Hypothalamus (tissue), 51 donors: ENCODE results near the gene PRKCA.

Experiments used
- DNase-seq, 51 donors: peaks; one replicate each; lab custom pipeline; 2025; lab: John Stamatoyannopoulos, UW

The PRKCA gene

DNA sequence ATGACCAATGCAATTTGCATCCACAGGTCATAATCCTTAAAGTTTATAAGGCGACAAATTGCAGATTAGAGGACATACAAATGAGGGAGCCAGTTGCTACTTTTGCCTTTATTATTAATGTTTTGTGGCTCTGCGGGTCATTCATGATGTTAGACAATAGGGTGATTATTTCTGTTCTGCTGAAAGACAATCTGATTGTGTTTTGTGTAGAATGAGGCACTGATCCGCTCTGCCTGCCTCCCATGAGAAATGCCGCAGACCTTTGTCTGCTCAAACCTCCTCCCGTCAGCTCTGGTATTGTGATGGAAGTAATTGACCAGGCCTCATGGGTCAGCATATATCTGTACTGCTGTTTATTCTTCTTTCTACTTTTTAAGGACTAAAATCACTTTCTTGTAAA is 224.9 kb downstream of the PRKCA start:
- DNase-seq, result peak in 27 of 51 donors; percentile 16 to 82 (median 47)

- peak in 3 of 51 donors; percentile 26 to 40 (median 31) for DNase-seq
Observed at GRCh38 chr17:66531851-66532295, 229.5 kb downstream of the PRKCA start.

DNA sequence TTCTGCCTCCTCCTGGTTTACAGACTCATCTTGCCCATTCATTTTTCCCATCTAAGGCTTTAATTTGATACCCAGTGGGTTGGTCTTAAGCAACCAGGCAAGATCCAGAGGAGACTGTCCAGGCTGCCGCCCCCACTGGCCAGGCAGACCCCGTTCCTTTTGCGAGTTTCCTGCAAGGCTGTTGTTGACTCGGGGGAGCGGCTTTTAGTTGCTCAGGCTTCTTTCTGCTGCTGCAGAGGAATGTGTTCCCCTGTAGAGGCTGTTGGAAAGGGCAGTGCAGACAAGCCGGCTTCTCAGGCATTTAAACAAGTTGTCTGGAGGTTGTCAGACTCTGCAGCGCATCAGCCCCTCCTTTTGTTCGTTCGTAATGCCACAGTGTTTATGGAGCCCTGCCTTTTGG is 231.2 kb downstream of the PRKCA start:
- peak in 27 of 51 donors; percentile 12 to 74 (median 48) for DNase-seq

DNA sequence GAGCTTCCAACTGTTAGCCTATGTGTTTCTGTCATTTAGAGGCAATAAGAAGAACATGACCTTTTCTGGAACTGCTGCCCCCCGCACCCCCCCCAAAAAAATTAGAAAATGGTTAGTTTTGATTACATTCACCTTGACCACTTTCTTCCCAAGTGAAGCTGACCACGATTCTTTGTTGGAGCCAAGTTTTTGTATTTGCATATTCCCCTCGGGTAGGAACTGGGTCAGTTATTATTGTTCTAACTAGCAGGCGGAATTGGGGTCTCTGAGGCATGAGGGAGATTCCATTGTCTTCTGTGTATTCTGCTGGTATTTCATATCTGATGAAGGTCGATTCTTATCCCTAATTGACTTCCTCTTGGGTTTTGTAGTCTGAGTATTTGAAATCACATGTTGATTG is 231.6 kb downstream of the PRKCA start:
- no peak for DNase-seq

DNA sequence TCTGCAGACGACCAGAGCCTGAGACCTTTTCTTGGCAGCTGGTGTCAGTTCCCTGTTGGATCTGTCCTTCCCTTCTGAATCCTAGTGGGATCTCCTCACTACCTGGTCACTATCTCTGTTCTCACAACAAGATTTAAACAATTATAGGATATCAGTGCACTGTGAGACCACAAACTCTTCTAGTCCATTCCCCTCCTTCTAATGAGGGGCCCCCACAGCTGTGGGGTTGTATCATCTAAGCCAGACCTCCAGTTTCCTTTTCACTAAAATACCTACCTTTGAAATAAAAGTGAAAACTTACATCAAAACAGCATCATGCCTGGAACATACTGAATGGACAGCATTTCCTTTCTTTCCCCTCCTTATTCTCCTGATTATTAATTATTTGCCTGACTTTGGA is 233.2 kb downstream of the PRKCA start:
- no peak for DNase-seq

GRCh38 chr17:66537502-66537901 is 235.1 kb downstream of the PRKCA start:
- no peak for DNase-seq

DNA sequence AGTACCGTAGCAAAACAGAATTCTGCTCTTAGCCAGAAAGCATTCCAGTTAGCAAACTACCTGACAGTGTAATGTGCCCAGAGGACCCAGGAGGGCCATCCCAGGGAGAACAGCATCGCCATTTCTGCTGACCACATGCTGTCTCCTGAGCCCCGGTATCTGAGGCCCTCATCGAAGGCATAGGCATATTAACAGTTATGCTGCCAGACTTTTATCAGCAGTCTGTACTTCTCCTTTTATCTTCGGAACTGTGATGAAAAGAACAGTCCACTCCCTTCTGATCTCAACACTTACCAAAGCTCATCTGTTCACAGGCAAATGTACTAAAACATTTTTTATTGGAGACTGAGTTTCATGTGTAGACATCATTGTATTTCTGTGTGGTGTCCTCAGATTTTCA is 236.4 kb downstream of the PRKCA start:
- no peak for DNase-seq

GRCh38 chr17:66540131-66540781 is 237.8 kb downstream of the PRKCA start:
- peak in 50 of 51 donors; percentile 54 to 96 (median 82) for DNase-seq

- peak in 10 of 51 donors; percentile 14 to 59 (median 22) for DNase-seq
Observed at GRCh38 chr17:66541461-66542128, 239.2 kb downstream of the PRKCA start.

GRCh38 chr17:66542129-66542966 is 239.9 kb downstream of the PRKCA start:
- DNase-seq, result no peak

DNA sequence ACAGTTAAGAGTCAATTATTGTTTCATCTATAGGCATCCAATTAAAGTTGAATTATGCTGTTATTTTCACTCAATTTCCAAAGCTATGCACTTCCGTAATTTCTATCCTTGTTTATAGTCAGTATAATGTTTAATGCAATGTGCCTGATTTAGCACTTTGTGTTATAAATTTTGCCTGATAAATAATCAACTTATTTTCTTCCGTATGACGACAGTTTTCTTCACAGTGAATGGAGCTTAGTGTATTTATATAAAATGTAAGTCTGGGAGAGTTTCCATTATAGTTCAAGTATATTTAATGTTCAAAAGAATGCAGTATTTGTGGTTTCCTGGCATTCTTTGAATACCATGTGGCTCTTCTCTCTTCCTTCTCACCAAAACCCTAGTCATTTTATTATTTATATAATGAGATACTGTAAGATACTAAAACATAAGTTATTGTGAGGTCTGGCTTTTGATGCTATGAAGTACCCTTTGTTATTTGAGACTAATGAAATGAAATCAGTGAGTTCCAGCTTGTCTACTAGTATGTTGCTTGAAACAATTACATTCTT is 240.6 kb downstream of the PRKCA start:
- no peak for DNase-seq

GRCh38 chr17:66543526-66543925 is 241.1 kb downstream of the PRKCA start:
- DNase-seq, result no peak

GRCh38 chr17:66545918-66546317 is 243.5 kb downstream of the PRKCA start:
- DNase-seq, result no peak

DNA sequence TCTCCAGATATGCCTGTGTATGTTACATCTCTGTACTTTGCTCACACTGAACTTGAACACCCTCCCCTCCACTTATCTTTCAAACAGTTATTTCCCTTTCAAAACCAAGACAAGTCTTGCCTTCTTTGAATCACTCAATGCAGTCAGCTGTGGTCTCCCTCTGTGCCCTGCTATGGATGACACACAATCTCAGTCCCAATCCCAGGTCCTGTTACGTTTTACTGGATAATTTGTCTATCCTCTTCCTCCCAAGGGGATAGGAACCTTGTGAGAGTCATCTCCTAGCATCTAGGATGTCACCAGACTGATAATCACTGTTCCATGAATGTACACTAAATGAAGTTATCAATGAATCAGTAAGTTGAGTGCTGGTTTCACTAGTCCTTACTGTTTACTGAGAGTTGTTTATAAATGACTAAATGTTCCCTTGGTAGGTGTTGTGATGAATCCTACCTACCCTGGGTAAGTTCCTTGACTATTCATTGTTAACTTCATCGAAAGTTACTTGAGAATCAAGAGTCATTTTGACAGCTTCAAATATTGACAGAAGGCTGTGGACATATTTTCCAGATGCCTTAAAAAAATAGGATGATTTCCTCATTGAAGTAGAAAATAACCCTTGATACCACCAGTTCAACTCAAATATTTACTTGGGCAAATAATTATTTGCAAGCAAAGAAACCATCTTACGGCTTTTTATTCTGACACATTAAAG is 244.9 kb downstream of the PRKCA start:
- DNase-seq, result no peak

DNA sequence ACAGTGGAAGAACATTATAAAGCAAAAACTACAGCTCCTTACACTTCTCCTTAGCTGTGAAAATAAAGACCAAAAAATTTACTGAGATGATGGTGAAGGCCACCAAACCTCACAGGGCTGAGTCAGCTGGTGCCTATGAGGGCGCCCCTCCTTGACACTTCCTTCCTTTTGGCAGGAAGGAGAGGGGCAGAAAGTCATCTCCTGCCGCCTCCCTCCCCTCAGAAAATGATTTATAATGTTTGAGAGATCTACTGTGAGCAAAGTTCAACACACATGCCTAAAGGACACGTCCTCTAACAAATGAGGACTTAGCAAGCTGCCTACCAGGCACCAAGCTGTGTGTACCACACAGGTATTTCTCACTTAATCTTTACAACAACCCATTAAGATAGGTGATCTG is 245.7 kb downstream of the PRKCA start:
- no peak for DNase-seq

GRCh38 chr17:66548659-66549310 is 246.4 kb downstream of the PRKCA start:
- DNase-seq, result no peak

- no peak for DNase-seq
Observed at GRCh38 chr17:66549311-66549704, 246.9 kb downstream of the PRKCA start.

DNA sequence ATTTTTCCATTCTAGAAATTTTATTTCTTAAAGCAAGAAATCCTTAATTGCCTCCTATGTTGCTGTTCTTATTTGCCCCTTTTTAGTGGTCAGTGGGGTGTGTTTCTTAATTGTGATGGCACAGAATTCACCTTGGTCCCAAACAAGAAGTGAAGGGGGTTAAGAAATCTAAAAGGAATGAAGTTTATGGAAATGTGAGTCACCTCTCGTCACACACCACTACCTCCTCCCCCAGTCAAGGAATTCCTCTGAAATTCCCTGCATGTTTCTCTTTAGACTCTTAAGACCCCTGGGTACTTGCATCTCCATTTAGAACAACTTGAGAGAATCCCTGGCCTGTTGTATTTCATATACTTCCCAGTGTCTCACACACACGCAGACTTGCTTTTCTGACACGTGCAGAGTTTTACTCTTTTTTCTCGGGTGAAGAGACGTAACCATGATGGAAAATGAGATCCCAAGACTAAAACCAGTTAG is 247.4 kb downstream of the PRKCA start:
- DNase-seq, result no peak

DNA sequence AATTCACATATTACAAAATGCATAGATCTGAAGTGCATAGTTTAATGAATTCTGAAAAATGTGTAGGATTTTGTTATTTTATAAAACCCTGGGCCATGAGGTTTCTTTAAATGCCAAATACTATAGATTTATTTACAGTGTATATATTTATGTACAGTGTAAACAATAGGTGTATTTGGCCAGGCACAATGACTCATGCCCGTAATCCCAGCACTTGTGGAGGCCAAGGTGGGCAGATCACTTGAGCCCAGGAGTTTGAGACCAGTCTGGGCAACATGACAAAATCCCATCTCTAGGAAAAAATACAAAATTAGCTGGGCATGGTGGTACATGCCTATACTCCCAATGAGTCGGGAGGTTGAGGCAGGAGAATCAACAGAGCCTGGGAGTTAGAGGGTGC is 249.4 kb downstream of the PRKCA start:
- no peak for DNase-seq

GRCh38 chr17:66552371-66552770 is 250.0 kb downstream of the PRKCA start:
- no peak for DNase-seq
